ENCODE measurements around the gene RERE. TPM values are rescaled to one million over a fixed set of nuclear protein-coding genes. Genes with fewer than 3 reads are reported as not detected.

Gene RERE
- polyA plus RNA-seq, 1 of the 3 experiments (the other 2 are of a cell fraction), result 8.1 TPM

- TF ChIP-seq REST (IDR thresholded peaks at IDR 0.05; ENCODE audit: low read depth, low read length) (no peak), MEF2A (IDR thresholded peaks at IDR 0.05; ENCODE audit: borderline replicate concordance, low read depth) (no peak), JUND (IDR thresholded peaks at IDR 0.05) (no peak)
These were observed 484.6 kb downstream of the RERE start (continued) for GRCh38 chr1:8332806-8333205.

GRCh38 chr1:8330271-8331125, 486.9 kb downstream of the RERE start:
- 94% methylated on average over 27 of the region's 47 CpGs for WGBS (ENCODE audit: low lambda C conversion rate)
- POLR2A ChIA-PET, result no interaction called here

GRCh38 chr1:8329858-8330257, 487.6 kb downstream of the RERE start:
- POLR2A ChIA-PET, result no interaction called here
- no peak overlapping the region for H3K27ac ChIP-seq (ENCODE audit: low read depth in 2 of 2, low read length in 1 of 2)
- no peak overlapping the region for H2AFZ ChIP-seq (ENCODE audit: low read depth)
- peaks cover 0 to 11% of the 10 kb centered on the region in 2 experiments; a peak in 1 of 4 replicates for H3K4me1 ChIP-seq (ENCODE audit: control insufficient read depth in 1 of 2, insufficient read depth in 2 of 2, low read depth in 1 of 2, low read length in 1 of 2)
- H3K9me2 ChIP-seq, result no peaks in the 10 kb centered on the region
- H3K79me2 ChIP-seq (ENCODE audit: insufficient read depth), result no peaks in the 10 kb centered on the region
- no peak for TF ChIP-seq FOXJ3 (CRISPR knock-in tag; IDR thresholded peaks at IDR 0.05)
- no peak for TF ChIP-seq NRF1 (IDR thresholded peaks at IDR 0.05; ENCODE audit: low read depth, low read length)
- no peak for TF ChIP-seq TAF1 (IDR thresholded peaks at IDR 0.05; ENCODE audit: borderline replicate concordance, low read depth, low read length)
- TF ChIP-seq GABPA (IDR thresholded peaks at IDR 0.05; ENCODE audit: low read depth), result no peak
- TF ChIP-seq MXI1 (IDR thresholded peaks at IDR 0.05; ENCODE audit: low read depth, low read length), result no peak
- CTCF ChIA-PET, result interaction anchor here (0.6 to 2.6 kb wide), 4 partner anchors 13 to 21 kb away, joined by 3 to 12 read pairs (median 6); no protein-coding TSS in a partner anchor
- no peaks in the 10 kb centered on the region for H4K20me1 ChIP-seq (ENCODE audit: insufficient read depth)
- no peak overlapping the region for H3K4me2 ChIP-seq
- H3K27me3 ChIP-seq (ENCODE audit: insufficient read depth), result no peaks in the 10 kb centered on the region
- no peak for DNase-seq
- WGBS (ENCODE audit: low lambda C conversion rate), result 97% methylated on average over 10 of the region's 14 CpGs
- H3K4me3 ChIP-seq (ENCODE audit: low read depth in 2 of 2, low read length in 1 of 2), result no peak overlapping the region
- no peaks in the 10 kb centered on the region for H3K9me3 ChIP-seq
- H3K36me3 ChIP-seq (replicated peaks in 1 of 2; ENCODE audit: control insufficient read depth in 1 of 2, insufficient read depth in 2 of 2, low read length in 1 of 2), result peaks cover 0 to 2% of the 10 kb centered on the region in 2 experiments
- no peak overlapping the region for H3K9ac ChIP-seq
- H3F3A ChIP-seq (replicated peaks; ENCODE audit: insufficient read depth), result no peaks in the 10 kb centered on the region

More at GRCh38 chr1:8330271-8331125, 486.9 kb downstream of the RERE start:
- Histone ChIP-seq H3K4me1 (ENCODE audit: control insufficient read depth in 1 of 2, insufficient read depth in 2 of 2, low read depth in 1 of 2, low read length in 1 of 2) (peaks cover 0 to 11% of the 10 kb centered on the region in 2 experiments; a peak in 1 of 4 replicates), H3F3A (replicated peaks; ENCODE audit: insufficient read depth) (no peaks in the 10 kb centered on the region), H3K79me2 (ENCODE audit: insufficient read depth) (no peaks in the 10 kb centered on the region), H3K4me3 (ENCODE audit: low read depth in 2 of 2, low read length in 1 of 2) (no peak overlapping the region), H3K36me3 (replicated peaks in 1 of 2; ENCODE audit: control insufficient read depth in 1 of 2, insufficient read depth in 2 of 2, low read length in 1 of 2) (peaks cover 0 to 2% of the 10 kb centered on the region in 2 experiments), H3K27me3 (ENCODE audit: insufficient read depth) (no peaks in the 10 kb centered on the region), H3K9me2 (no peaks in the 10 kb centered on the region), H3K27ac (ENCODE audit: low read depth in 2 of 2, low read length in 1 of 2) (no peak overlapping the region), H3K9me3 (no peaks in the 10 kb centered on the region), H3K4me2 (no peak overlapping the region), H2AFZ (ENCODE audit: low read depth) (no peak overlapping the region), H3K9ac (no peak overlapping the region), H4K20me1 (ENCODE audit: insufficient read depth) (no peaks in the 10 kb centered on the region)
- CTCF ChIA-PET, result interaction anchor here (1.8 to 2.6 kb wide), 3 partner anchors 16 to 21 kb away, joined by 6 to 12 read pairs (median 7); no protein-coding TSS in a partner anchor
- no peak for DNase-seq
- TF ChIP-seq RAD21 (IDR thresholded peaks at IDR 0.05; ENCODE audit: low read length) (no peak), EP300 (IDR thresholded peaks at IDR 0.05; ENCODE audit: borderline replicate concordance in 1 of 2, low read depth in 1 of 2, low read length in 1 of 2) (no peak), NRF1 (IDR thresholded peaks at IDR 0.05; ENCODE audit: low read depth, low read length) (no peak)

All from SK-N-SH (cell line).